Measurements from ENCODE around the gene PTPN21. TPM values are rescaled to one million over a fixed set of nuclear protein-coding genes. Genes with fewer than 3 reads are reported as not detected.

The PTPN21 gene
- total and polyA plus RNA-seq, 4 donors, result 11.8 to 20.6 (median 18.4) TPM

GRCh38 chr14:88499225-88499624, 55.6 kb downstream of the PTPN21 start:
- H3K27me3 ChIP-seq (ENCODE audit: control insufficient read depth, insufficient read depth, low read length), result no peaks in the 10 kb centered on the region
- DNase-seq (ENCODE audit: low read depth in 4 of 6, low spot score in 6 of 6), result no peak
- no peaks in the 10 kb centered on the region for H3K9me3 ChIP-seq (ENCODE audit: control insufficient read depth, insufficient read depth, low read length)
- no peak overlapping the region for H3K27ac ChIP-seq (ENCODE audit: low read depth, low read length)
- no peak overlapping the region for H3K4me3 ChIP-seq (ENCODE audit: low read depth, low read length)
- peaks cover 20% of the 10 kb centered on the region for H3K36me3 ChIP-seq (ENCODE audit: control insufficient read depth, insufficient read depth, low read length)
- 94% methylated on average over 3 of the region's 6 CpGs for WGBS (ENCODE audit: insufficient coverage)
- H3K4me1 ChIP-seq (ENCODE audit: control insufficient read depth, insufficient read depth, low read length), result no peaks in the 10 kb centered on the region

GRCh38 chr14:88496414-88496813, 58.4 kb downstream of the PTPN21 start:
- 100% methylated on average over 2 of the region's 3 CpGs for WGBS (ENCODE audit: insufficient coverage)
- Histone ChIP-seq H3K27me3 (ENCODE audit: control insufficient read depth, insufficient read depth, low read length) (no peaks in the 10 kb centered on the region), H3K9me3 (ENCODE audit: control insufficient read depth, insufficient read depth, low read length) (no peaks in the 10 kb centered on the region), H3K4me1 (ENCODE audit: control insufficient read depth, insufficient read depth, low read length) (peaks cover 6% of the 10 kb centered on the region), H3K4me3 (ENCODE audit: low read depth, low read length) (no peak overlapping the region), H3K27ac (ENCODE audit: low read depth, low read length) (no peak overlapping the region), H3K36me3 (ENCODE audit: control insufficient read depth, insufficient read depth, low read length) (peaks cover 24% of the 10 kb centered on the region)
- DNase-seq (ENCODE audit: low read depth in 4 of 6, low spot score in 6 of 6), result peak in 1 of 6 donors; percentile 15

GRCh38 chr14:88493392-88494185, 61.2 kb downstream of the PTPN21 start:
- no peak overlapping the region for H3K27ac ChIP-seq (ENCODE audit: low read depth, low read length)
- peaks cover 28% of the 10 kb centered on the region for H3K36me3 ChIP-seq (ENCODE audit: control insufficient read depth, insufficient read depth, low read length)
- 94% methylated on average over 5 of the region's 6 CpGs for WGBS (ENCODE audit: insufficient coverage)
- peaks cover 6% of the 10 kb centered on the region for H3K4me1 ChIP-seq (ENCODE audit: control insufficient read depth, insufficient read depth, low read length)
- no peaks in the 10 kb centered on the region for H3K9me3 ChIP-seq (ENCODE audit: control insufficient read depth, insufficient read depth, low read length)
- no peak overlapping the region for H3K4me3 ChIP-seq (ENCODE audit: low read depth, low read length)
- no peaks in the 10 kb centered on the region for H3K27me3 ChIP-seq (ENCODE audit: control insufficient read depth, insufficient read depth, low read length)
- no peak for DNase-seq (ENCODE audit: low read depth in 4 of 6, low spot score in 6 of 6)

GRCh38 chr14:88492272-88493089, 62.3 kb downstream of the PTPN21 start:
- 42% methylated on average over 6 of the region's 12 CpGs for WGBS (ENCODE audit: insufficient coverage)
- Histone ChIP-seq H3K27ac (ENCODE audit: low read depth, low read length) (no peak overlapping the region), H3K4me3 (ENCODE audit: low read depth, low read length) (no peak overlapping the region), H3K36me3 (ENCODE audit: control insufficient read depth, insufficient read depth, low read length) (peaks cover 31% of the 10 kb centered on the region), H3K27me3 (ENCODE audit: control insufficient read depth, insufficient read depth, low read length) (no peaks in the 10 kb centered on the region), H3K4me1 (ENCODE audit: control insufficient read depth, insufficient read depth, low read length) (peaks cover 6% of the 10 kb centered on the region), H3K9me3 (ENCODE audit: control insufficient read depth, insufficient read depth, low read length) (no peaks in the 10 kb centered on the region)
- DNase-seq (ENCODE audit: low read depth in 4 of 6, low spot score in 6 of 6), result peak; percentile 19 to 88 (median 52)

- WGBS (ENCODE audit: insufficient coverage), result 98% methylated on average over 6 of the region's 6 CpGs
- no peak for DNase-seq (ENCODE audit: low read depth in 4 of 6, low spot score in 6 of 6)
- H3K4me1 ChIP-seq (ENCODE audit: control insufficient read depth, insufficient read depth, low read length), result peaks cover 6% of the 10 kb centered on the region
Observed at GRCh38 chr14:88490168-88490567, 64.6 kb downstream of the PTPN21 start.

GRCh38 chr14:88488897-88489296, 65.9 kb downstream of the PTPN21 start:
- Histone ChIP-seq H3K4me3 (ENCODE audit: low read depth, low read length) (no peak overlapping the region), H3K27me3 (ENCODE audit: control insufficient read depth, insufficient read depth, low read length) (no peaks in the 10 kb centered on the region), H3K36me3 (ENCODE audit: control insufficient read depth, insufficient read depth, low read length) (peaks cover 20% of the 10 kb centered on the region), H3K9me3 (ENCODE audit: control insufficient read depth, insufficient read depth, low read length) (no peaks in the 10 kb centered on the region), H3K4me1 (ENCODE audit: control insufficient read depth, insufficient read depth, low read length) (peaks cover 6% of the 10 kb centered on the region), H3K27ac (ENCODE audit: low read depth, low read length) (no peak overlapping the region)
- DNase-seq (ENCODE audit: low read depth in 4 of 6, low spot score in 6 of 6), result no peak
- 94% methylated on average over 2 of the region's 6 CpGs for WGBS (ENCODE audit: insufficient coverage)

More at GRCh38 chr14:88490168-88490567, 64.6 kb downstream of the PTPN21 start:
- H3K4me3 ChIP-seq (ENCODE audit: low read depth, low read length), result no peak overlapping the region
- no peaks in the 10 kb centered on the region for H3K9me3 ChIP-seq (ENCODE audit: control insufficient read depth, insufficient read depth, low read length)
- no peak overlapping the region for H3K27ac ChIP-seq (ENCODE audit: low read depth, low read length)
- peaks cover 30% of the 10 kb centered on the region for H3K36me3 ChIP-seq (ENCODE audit: control insufficient read depth, insufficient read depth, low read length)
- no peaks in the 10 kb centered on the region for H3K27me3 ChIP-seq (ENCODE audit: control insufficient read depth, insufficient read depth, low read length)

- peaks cover 6% of the 10 kb centered on the region for H3K4me1 ChIP-seq (ENCODE audit: control insufficient read depth, insufficient read depth, low read length)
- no peak overlapping the region for H3K4me3 ChIP-seq (ENCODE audit: low read depth, low read length)
- H3K27me3 ChIP-seq (ENCODE audit: control insufficient read depth, insufficient read depth, low read length), result no peaks in the 10 kb centered on the region
- no peak for DNase-seq (ENCODE audit: low read depth in 4 of 6, low spot score in 6 of 6)
- WGBS (ENCODE audit: insufficient coverage), result 98% methylated on average over 4 of the region's 7 CpGs
- H3K36me3 ChIP-seq (ENCODE audit: control insufficient read depth, insufficient read depth, low read length), result peaks cover 15% of the 10 kb centered on the region
- H3K9me3 ChIP-seq (ENCODE audit: control insufficient read depth, insufficient read depth, low read length), result no peaks in the 10 kb centered on the region
- H3K27ac ChIP-seq (ENCODE audit: low read depth, low read length), result no peak overlapping the region
Observed at GRCh38 chr14:88488081-88488480, 66.7 kb downstream of the PTPN21 start.

- Histone ChIP-seq H3K4me3 (ENCODE audit: low read depth, low read length) (no peak overlapping the region), H3K36me3 (ENCODE audit: control insufficient read depth, insufficient read depth, low read length) (peaks cover 26% of the 10 kb centered on the region), H3K9me3 (ENCODE audit: control insufficient read depth, insufficient read depth, low read length) (no peaks in the 10 kb centered on the region), H3K27me3 (ENCODE audit: control insufficient read depth, insufficient read depth, low read length) (no peaks in the 10 kb centered on the region), H3K4me1 (ENCODE audit: control insufficient read depth, insufficient read depth, low read length) (peaks cover 4% of the 10 kb centered on the region), H3K27ac (ENCODE audit: low read depth, low read length) (no peak overlapping the region)
- DNase-seq (ENCODE audit: low read depth in 4 of 6, low spot score in 6 of 6), result no peak
- WGBS (ENCODE audit: insufficient coverage), result 100% methylated on average over 1 of the region's 3 CpGs
Observed at GRCh38 chr14:88482524-88482923, 72.3 kb downstream of the PTPN21 start.

- Histone ChIP-seq H3K27ac (ENCODE audit: low read depth, low read length) (no peak overlapping the region), H3K27me3 (ENCODE audit: control insufficient read depth, insufficient read depth, low read length) (no peaks in the 10 kb centered on the region), H3K36me3 (ENCODE audit: control insufficient read depth, insufficient read depth, low read length) (peaks cover 26% of the 10 kb centered on the region), H3K9me3 (ENCODE audit: control insufficient read depth, insufficient read depth, low read length) (no peaks in the 10 kb centered on the region), H3K4me1 (ENCODE audit: control insufficient read depth, insufficient read depth, low read length) (peaks cover 4% of the 10 kb centered on the region), H3K4me3 (ENCODE audit: low read depth, low read length) (no peak overlapping the region)
- 74% methylated on average over 4 of the region's 7 CpGs for WGBS (ENCODE audit: insufficient coverage)
- DNase-seq (ENCODE audit: low read depth in 4 of 6, low spot score in 6 of 6), result peak in 1 of 6 donors; percentile 16
Observed at GRCh38 chr14:88481794-88482193, 73.0 kb downstream of the PTPN21 start.
